ENCODE data around the gene CABLES1. TPM values are rescaled to one million over a fixed set of nuclear protein-coding genes. Genes with fewer than 3 reads are reported as not detected.

CABLES1 gene
- total RNA-seq, 1 experiment from 2014 or later = 66.4 TPM

- intact Hi-C loops (cut with micrococcal nuclease; ENCODE audit: unreplicated experiment) (no loop called here), in situ Hi-C loops (cut with HindIII; ENCODE audit: low pct_unique_long_range_greater_than_20kb, low sequenced_read_pairs) (no loop called here)
- no TSS peak for BruUV-seq (replicated peaks)
- Histone ChIP-seq H3K4me3 (ENCODE audit: low read depth in 2 of 2, low read length in 2 of 2) (no peak overlapping the region), H3K36me3 (ENCODE audit: control insufficient read depth, insufficient read depth, low read length) (no peaks in the 10 kb centered on the region), H3K4me1 (ENCODE audit: control insufficient read depth, insufficient read depth, low read length) (peaks cover 32% of the 10 kb centered on the region), H3K9me3 (ENCODE audit: control insufficient read depth, insufficient read depth, low read depth, low read length) (no peaks in the 10 kb centered on the region), H3K27me3 (ENCODE audit: control insufficient read depth, insufficient read depth, low read length) (no peaks in the 10 kb centered on the region), H3K27ac (ENCODE audit: low read length) (no peak overlapping the region)
- ATAC-seq = no peak
- TF ChIP-seq REST (IDR thresholded peaks at IDR 0.05; ENCODE audit: insufficient read depth in 1 of 2, low read depth in 2 of 2, low read length in 1 of 2) (no peak), TCF7L2 (IDR thresholded peaks at IDR 0.05; ENCODE audit: low read depth, low read length) (no peak), SIN3A (IDR thresholded peaks at IDR 0.05; ENCODE audit: borderline replicate concordance, insufficient read depth, low read depth, low read length) (no peak), CTCF (IDR thresholded peaks at IDR 0.05) (no peak), POLR2AphosphoS5 (IDR thresholded peaks at IDR 0.05; ENCODE audit: low read depth, low read length) (no peak)
- POLR2A ChIA-PET = no interaction called here
- no peak for DNase-seq (ENCODE audit: low read depth, low spot score)
- CTCF ChIA-PET = interaction anchor here (0.8 kb wide), 1 partner anchor 8 kb away, joined by 3 read pairs; no protein-coding TSS in a partner anchor
Observed at GRCh38 chr18:23149570-23149969, 14.3 kb downstream of the CABLES1 start.

GRCh38 chr18:23151414-23152099, 16.3 kb downstream of the CABLES1 start:
- ATAC-seq = no peak
- intact Hi-C loops (cut with micrococcal nuclease; ENCODE audit: unreplicated experiment) = no loop called here
- POLR2A ChIA-PET = interaction anchor here (0.6 kb wide), 1 partner anchor 350 kb away, joined by 4 read pairs; no protein-coding TSS in a partner anchor
- Histone ChIP-seq H3K27me3 (ENCODE audit: control insufficient read depth, insufficient read depth, low read length) (no peaks in the 10 kb centered on the region), H3K27ac (ENCODE audit: low read length) (no peak overlapping the region), H3K9me3 (ENCODE audit: control insufficient read depth, insufficient read depth, low read depth, low read length) (no peaks in the 10 kb centered on the region), H3K4me3 (ENCODE audit: low read depth in 2 of 2, low read length in 2 of 2) (no peak overlapping the region), H3K4me1 (ENCODE audit: control insufficient read depth, insufficient read depth, low read length) (peaks cover 39% of the 10 kb centered on the region), H3K36me3 (ENCODE audit: control insufficient read depth, insufficient read depth, low read length) (no peaks in the 10 kb centered on the region)
- CTCF ChIA-PET = no interaction called here
- TF ChIP-seq POLR2AphosphoS5 (IDR thresholded peaks at IDR 0.05; ENCODE audit: low read depth, low read length) (no peak), TCF7L2 (IDR thresholded peaks at IDR 0.05; ENCODE audit: low read depth, low read length) (no peak), SIN3A (IDR thresholded peaks at IDR 0.05; ENCODE audit: borderline replicate concordance, insufficient read depth, low read depth, low read length) (no peak), CTCF (IDR thresholded peaks at IDR 0.05) (no peak), REST (IDR thresholded peaks at IDR 0.05; ENCODE audit: insufficient read depth in 1 of 2, low read depth in 2 of 2, low read length in 1 of 2) (no peak)
- TSS peak; percentile 6 for BruUV-seq (replicated peaks)
- in situ Hi-C loops (cut with HindIII; ENCODE audit: low pct_unique_long_range_greater_than_20kb, low sequenced_read_pairs) = no loop called here
- no peak for DNase-seq (ENCODE audit: low read depth, low spot score)

Data from Panc1 (cell line).